ENCODE results near the gene SPNS2.

Gene SPNS2

DNA sequence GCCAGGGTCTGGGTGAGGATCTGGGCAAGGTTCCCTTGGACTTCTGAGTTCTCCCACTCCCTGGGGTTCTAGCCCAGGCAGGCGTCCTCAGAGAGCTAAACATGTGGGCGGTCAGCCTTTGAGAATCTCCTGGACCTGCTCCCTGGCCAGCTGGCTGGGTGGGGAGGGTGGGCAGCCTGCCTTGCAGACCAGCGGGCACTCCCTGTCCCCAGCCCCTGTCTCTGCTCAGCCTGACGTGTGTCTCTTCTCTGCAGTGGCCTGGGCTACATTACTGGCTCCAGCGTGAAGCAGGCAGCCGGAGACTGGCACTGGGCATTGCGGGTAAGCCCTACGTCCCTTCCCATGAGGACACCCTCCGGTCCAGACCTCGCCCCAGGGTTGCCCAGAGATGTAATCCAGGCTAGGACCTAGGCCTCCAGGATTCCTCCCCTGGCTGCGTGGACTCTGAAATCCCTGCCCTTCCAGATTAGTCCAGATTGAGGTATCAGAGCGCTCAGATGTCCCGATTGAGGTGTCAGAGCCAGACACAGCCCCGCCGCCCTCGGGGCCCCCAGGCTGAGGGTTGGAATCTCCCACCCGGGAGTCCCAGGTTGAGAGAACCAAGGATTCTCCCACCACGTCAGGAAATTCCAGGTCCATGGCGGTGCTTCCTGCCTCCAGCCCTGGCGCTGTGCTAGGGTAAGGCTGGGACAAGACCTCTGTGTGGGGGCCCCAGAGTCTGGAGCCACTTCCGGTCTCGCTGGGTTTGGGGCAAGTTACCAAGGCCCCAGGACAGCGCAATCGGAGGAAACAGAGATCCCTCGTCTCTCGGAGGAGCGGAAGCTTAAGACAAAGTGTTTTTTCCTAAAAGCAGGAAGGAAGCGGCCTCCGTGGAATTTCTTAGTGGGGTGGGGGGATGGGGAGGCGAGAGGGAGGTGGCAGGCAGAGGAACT lies 32.4 kb downstream of the SPNS2 start:
- TF ChIP-seq, protein P1, sequence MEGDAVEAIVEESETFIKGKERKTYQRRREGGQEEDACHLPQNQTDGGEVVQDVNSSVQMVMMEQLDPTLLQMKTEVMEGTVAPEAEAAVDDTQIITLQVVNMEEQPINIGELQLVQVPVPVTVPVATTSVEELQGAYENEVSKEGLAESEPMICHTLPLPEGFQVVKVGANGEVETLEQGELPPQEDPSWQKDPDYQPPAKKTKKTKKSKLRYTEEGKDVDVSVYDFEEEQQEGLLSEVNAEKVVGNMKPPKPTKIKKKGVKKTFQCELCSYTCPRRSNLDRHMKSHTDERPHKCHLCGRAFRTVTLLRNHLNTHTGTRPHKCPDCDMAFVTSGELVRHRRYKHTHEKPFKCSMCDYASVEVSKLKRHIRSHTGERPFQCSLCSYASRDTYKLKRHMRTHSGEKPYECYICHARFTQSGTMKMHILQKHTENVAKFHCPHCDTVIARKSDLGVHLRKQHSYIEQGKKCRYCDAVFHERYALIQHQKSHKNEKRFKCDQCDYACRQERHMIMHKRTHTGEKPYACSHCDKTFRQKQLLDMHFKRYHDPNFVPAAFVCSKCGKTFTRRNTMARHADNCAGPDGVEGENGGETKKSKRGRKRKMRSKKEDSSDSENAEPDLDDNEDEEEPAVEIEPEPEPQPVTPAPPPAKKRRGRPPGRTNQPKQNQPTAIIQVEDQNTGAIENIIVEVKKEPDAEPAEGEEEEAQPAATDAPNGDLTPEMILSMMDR (IDR thresholded peaks at IDR 0.05): no peak
- no peak for TF ChIP-seq ZFX (IDR thresholded peaks at IDR 0.05; ENCODE audit: borderline replicate concordance)

DNA sequence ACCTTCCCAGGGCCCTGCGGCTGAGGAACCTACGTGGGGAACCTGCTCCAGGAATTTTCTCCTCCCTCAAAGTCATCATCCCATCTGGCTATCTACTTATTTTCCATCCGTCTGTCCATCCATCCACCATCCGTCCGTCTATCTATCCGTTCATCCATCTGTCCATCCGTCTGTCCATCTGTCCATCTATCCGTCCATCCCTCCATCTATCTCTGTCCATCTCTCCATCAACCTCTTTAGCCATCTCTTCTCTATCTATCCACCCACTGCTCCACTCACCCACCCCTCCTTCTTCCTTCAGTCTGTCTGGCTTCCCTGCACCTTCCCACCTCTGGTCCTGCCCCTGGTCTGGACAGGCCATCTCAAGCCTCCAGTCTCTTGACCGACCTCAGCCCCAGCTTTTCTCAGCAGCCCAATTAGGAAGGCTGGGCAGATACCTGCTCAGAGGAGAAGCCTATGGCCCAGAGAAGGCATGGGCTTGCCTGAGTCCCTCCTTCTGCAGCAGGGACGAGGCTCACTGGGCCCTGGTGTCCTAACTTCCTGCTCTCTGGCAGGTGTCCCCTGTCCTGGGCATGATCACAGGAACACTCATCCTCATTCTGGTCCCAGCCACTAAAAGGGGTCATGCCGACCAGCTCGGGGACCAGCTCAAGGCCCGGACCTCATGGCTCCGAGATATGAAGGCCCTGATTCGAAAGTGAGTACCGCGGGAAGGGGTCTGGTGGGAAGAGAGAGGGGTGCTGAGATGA lies 33.5 kb downstream of the SPNS2 start:
- no peak for TF ChIP-seq ZFX (IDR thresholded peaks at IDR 0.05; ENCODE audit: borderline replicate concordance)
- TF ChIP-seq, protein P1 (IDR thresholded peaks at IDR 0.05): no peak
- H3K27ac ChIP-seq: no peak overlapping the region

More for the DNA sequence above, 32.4 kb downstream of the SPNS2 start:
- H3K27ac ChIP-seq: no peak overlapping the region

DNA sequence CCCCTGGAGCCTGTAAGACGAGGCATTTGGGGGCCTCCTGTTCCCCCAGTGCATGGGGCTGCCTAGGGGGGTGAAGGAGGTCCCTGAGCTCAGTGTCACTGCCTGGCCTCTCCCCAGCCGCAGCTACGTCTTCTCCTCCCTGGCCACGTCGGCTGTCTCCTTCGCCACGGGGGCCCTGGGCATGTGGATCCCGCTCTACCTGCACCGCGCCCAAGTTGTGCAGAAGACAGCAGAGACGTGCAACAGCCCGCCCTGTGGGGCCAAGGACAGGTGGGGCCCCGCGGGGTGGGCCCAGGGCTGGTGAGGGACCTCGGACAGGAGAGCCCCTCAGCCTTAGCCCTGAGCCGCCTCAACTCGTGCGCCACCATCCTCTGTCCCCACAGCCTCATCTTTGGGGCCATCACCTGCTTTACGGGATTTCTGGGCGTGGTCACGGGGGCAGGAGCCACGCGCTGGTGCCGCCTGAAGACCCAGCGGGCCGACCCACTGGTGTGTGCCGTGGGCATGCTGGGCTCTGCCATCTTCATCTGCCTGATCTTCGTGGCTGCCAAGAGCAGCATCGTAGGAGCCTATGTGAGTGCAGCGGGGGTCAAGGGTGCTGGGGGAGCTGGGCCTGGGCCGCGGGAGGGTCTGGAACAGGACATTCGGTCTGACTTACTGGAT lies 34.3 kb downstream of the SPNS2 start:
- TF ChIP-seq, protein P1 (IDR thresholded peaks at IDR 0.05): no peak
- no peak for TF ChIP-seq ZFX (IDR thresholded peaks at IDR 0.05; ENCODE audit: borderline replicate concordance)
- H3K27ac ChIP-seq: no peak overlapping the region

DNA sequence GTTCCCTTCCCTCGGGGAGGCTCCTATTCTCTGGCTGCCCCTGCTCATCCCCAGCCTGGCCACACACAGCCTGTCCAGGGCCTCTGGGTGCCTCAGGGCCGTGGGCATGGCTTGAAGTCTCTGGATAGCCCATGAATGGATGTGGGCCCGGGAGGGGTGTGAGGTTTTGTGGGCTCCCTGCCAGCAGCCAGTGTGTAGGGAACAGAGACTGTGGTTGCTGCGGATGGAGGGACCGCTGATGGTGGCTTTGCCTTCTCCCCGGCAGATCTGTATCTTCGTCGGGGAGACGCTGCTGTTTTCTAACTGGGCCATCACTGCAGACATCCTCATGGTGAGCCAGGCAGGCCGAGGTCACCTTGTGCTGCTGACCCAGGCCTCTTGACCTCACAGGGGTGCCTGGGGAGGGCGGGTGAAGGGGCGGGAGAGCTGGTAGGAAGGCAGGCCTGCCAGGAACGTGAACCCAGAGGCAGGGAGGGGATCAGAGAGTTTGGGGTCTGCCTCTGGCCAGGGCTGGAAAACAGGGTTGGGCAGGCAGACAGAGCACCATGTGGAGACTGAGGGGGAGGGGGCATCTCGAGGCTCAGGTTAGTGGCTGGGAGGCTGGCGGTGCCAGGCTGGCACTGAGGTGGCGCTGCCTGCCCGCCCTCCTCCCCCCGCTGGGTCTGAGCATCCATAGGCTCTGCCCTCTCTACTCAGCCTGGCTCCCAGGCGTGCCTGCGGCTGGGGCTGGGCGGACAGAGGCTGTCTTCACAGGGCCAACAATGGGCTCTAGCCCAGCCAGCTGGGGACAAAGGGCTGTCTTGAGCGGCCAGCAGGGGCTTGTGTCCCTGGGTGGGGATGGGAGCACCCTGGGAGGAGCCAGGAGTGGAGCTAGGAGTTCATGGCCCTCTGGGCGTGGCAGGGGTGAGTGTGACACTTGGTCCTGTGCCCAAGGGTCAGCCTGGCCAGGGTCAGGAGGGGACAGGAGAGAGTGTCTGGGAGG lies 35.1 kb downstream of the SPNS2 start:
- no peak overlapping the region for H3K27ac ChIP-seq
- TF ChIP-seq, protein P1 (IDR thresholded peaks at IDR 0.05): no peak
- no peak for TF ChIP-seq ZFX (IDR thresholded peaks at IDR 0.05; ENCODE audit: borderline replicate concordance)

DNA sequence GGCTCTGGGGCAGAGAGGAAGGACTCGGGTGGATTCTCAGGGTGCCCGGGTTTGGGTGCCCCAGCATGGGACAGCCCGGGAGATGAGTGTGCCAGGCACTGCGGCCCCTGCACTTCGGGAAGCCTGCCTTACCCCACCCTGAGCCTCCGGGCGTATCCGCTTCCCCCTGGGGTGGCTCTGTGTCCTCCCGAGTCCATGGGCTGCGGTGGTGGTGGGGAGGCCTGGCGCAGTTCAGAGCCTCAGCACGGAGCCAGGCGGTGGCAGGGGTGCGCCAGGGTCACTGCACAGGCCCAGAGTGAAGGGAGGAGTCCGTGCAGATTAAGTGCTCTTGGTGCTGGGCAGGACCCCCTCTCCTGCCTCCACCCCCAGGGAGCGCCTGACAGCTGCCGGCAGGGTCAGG lies 35.8 kb downstream of the SPNS2 start:
- no peak overlapping the region for H3K27ac ChIP-seq
- TF ChIP-seq, protein P1 (IDR thresholded peaks at IDR 0.05): no peak
- no peak for TF ChIP-seq ZFX (IDR thresholded peaks at IDR 0.05; ENCODE audit: borderline replicate concordance)

DNA sequence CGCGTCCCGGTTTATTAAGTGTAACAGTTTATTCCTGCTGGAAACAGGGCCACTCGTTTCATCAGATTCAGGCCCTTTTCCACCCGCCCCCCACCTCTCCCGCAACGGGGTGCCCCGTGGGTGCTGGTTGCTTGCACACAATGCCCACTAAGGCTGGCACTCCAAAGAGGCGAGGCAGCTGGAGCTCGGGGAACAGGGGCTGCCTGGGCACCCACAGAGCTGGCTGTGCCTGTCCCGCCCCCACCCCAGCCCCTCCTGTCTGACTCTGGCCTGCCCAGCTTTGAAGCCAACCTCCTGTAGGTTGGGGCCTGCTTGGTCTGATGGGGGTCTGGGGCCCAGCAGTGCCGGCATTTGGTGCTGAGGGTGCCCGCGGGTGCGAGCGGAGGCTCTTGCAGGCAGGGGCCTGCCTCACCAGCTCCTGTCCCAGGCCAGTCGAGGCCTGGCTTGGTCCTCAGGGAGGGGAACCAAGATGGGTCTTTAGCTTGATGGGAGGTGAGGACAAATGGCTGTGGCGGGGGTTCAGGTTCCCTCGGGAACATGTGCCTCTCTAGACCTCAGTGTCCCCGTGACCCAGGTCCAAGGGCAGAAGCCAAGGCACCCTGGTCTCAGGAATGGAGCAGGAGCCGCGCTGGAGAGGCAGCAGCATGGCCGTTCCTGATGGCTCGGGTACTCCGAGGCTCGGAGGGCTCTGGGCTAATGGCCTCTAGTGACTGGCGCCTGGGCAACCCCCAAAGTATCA lies 36.4 kb downstream of the SPNS2 start:
- no peak overlapping the region for H3K27ac ChIP-seq
- no peak for TF ChIP-seq ZFX (IDR thresholded peaks at IDR 0.05; ENCODE audit: borderline replicate concordance)
- TF ChIP-seq, protein P1 (IDR thresholded peaks at IDR 0.05): no peak

Measured in 22Rv1 (cell line).